ENCODE results near the gene LZTFL1. TPM values are rescaled to one million over a fixed set of nuclear protein-coding genes. Genes with fewer than 3 reads are reported as not detected.

The LZTFL1 gene
- total and polyA plus RNA-seq, 2 donors (not counting 1 experiment from before 2014, with no cell fraction given): 12.4 to 28.0 TPM

DNA sequence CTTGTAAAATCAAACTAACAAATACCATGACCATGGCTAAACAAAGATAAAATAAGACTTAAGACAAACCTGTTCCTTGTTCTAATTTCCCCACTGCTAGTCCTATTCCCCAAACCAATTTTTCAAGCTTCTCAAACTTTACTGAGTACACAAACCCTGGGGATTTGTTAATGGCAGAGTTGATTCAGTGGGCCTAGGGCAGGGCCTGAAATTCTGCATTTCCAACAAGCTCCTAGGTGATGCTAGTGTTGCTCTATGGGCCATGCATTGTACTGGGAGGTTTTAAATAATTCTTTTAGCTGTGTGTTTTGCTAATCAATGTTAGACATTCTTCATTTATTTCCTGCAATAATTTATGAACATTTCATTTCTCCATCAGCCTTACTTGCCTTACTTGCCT, 31.1 kb upstream of the LZTFL1 start:
- Histone ChIP-seq H3K27me3 (ENCODE audit: control insufficient read depth, insufficient read depth, low read length) (peaks cover 14% of the 10 kb centered on the region), H4K20me1 (ENCODE audit: control insufficient read depth, extremely low read depth, insufficient read depth, low read length) (no peaks in the 10 kb centered on the region), H3K27ac (ENCODE audit: insufficient read depth, low read length) (no peak overlapping the region), H3K4me1 (ENCODE audit: control insufficient read depth, extremely low read depth, insufficient read depth, low read length) (no peaks in the 10 kb centered on the region), H3K9me3 (ENCODE audit: control insufficient read depth, insufficient read depth, low read depth, low read length) (no peaks in the 10 kb centered on the region), H3K36me3 (ENCODE audit: control insufficient read depth, insufficient read depth, low read length) (no peaks in the 10 kb centered on the region), H3K9ac (ENCODE audit: insufficient read depth, low read length) (no peak overlapping the region), H3K4me3 (replicated peaks in 1 of 4; ENCODE audit: control extremely low read depth in 1 of 4, insufficient read depth in 1 of 4, low read depth in 3 of 4, low read length in 4 of 4) (no peak overlapping the region), H3K4me2 (ENCODE audit: extremely low read depth, insufficient read depth, low read length) (no peak overlapping the region), H2AFZ (ENCODE audit: low read length) (no peak overlapping the region), H3K79me2 (ENCODE audit: control insufficient read depth, insufficient read depth, low read length) (no peaks in the 10 kb centered on the region)
- no peak for TF ChIP-seq EZH2 (IDR thresholded peaks at IDR 0.05; ENCODE audit: low read length, missing control alignments)
- TF ChIP-seq, protein P1, sequence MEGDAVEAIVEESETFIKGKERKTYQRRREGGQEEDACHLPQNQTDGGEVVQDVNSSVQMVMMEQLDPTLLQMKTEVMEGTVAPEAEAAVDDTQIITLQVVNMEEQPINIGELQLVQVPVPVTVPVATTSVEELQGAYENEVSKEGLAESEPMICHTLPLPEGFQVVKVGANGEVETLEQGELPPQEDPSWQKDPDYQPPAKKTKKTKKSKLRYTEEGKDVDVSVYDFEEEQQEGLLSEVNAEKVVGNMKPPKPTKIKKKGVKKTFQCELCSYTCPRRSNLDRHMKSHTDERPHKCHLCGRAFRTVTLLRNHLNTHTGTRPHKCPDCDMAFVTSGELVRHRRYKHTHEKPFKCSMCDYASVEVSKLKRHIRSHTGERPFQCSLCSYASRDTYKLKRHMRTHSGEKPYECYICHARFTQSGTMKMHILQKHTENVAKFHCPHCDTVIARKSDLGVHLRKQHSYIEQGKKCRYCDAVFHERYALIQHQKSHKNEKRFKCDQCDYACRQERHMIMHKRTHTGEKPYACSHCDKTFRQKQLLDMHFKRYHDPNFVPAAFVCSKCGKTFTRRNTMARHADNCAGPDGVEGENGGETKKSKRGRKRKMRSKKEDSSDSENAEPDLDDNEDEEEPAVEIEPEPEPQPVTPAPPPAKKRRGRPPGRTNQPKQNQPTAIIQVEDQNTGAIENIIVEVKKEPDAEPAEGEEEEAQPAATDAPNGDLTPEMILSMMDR (conservative IDR thresholded peaks at IDR 0.05 in 1 of 2, IDR thresholded peaks at IDR 0.05 in 1 of 2; ENCODE audit: low read depth in 1 of 2, low read length in 2 of 2): no peak
- no peak for DNase-seq (ENCODE audit: low read depth in 2 of 2)

DNA sequence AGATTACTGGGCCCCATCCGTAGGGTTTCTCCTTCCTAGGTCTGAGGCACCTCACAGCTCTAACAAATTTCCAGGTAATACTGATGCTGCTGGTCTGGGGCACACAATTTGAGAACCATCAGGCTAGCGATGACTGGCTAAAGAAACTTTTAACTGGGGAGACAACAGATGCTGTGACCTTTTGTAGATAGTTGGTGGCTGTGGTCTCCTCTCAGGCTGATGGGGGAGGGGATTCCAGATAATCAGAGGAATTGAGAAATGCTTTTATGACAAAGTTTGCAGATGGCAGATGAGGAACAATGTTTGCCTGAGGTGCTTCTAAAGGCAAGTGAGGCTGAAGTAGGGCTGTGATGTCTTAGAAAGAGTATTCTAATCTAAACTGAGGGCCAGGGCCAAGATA, 30.6 kb upstream of the LZTFL1 start:
- Histone ChIP-seq H3K4me2 (ENCODE audit: extremely low read depth, insufficient read depth, low read length) (no peak overlapping the region), H3K4me3 (replicated peaks in 1 of 4; ENCODE audit: control extremely low read depth in 1 of 4, insufficient read depth in 1 of 4, low read depth in 3 of 4, low read length in 4 of 4) (no peak overlapping the region), H3K27ac (ENCODE audit: insufficient read depth, low read length) (no peak overlapping the region), H3K79me2 (ENCODE audit: control insufficient read depth, insufficient read depth, low read length) (no peaks in the 10 kb centered on the region), H2AFZ (ENCODE audit: low read length) (no peak overlapping the region), H3K36me3 (ENCODE audit: control insufficient read depth, insufficient read depth, low read length) (no peaks in the 10 kb centered on the region), H3K27me3 (ENCODE audit: control insufficient read depth, insufficient read depth, low read length) (peaks cover 14% of the 10 kb centered on the region), H3K9me3 (ENCODE audit: control insufficient read depth, insufficient read depth, low read depth, low read length) (no peaks in the 10 kb centered on the region), H4K20me1 (ENCODE audit: control insufficient read depth, extremely low read depth, insufficient read depth, low read length) (no peaks in the 10 kb centered on the region), H3K9ac (ENCODE audit: insufficient read depth, low read length) (no peak overlapping the region), H3K4me1 (ENCODE audit: control insufficient read depth, extremely low read depth, insufficient read depth, low read length) (no peaks in the 10 kb centered on the region)
- DNase-seq (ENCODE audit: low read depth in 2 of 2): no peak
- TF ChIP-seq EZH2 (IDR thresholded peaks at IDR 0.05; ENCODE audit: low read length, missing control alignments): no peak
- TF ChIP-seq, protein P1 (conservative IDR thresholded peaks at IDR 0.05 in 1 of 2, IDR thresholded peaks at IDR 0.05 in 1 of 2; ENCODE audit: low read depth in 1 of 2, low read length in 2 of 2): no peak

DNA sequence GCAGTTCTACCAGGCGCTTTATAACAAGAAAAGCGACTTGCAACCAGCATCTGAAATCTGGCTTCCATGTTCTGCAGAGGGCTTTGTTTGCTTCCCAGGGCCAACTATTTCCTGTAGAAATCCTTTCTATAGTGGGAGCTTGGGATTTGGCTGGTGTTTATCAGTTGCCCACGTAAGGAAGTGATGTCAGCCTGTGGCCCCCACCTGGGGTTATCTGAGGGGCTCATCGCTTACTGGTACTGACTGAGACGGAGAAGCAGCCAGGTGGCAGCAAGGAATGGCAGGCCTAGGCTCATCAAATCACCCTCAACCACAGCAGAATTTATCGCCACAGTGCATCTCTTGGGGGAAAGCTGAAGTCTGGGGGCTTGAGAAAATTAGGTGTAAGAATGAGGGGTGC, 29.9 kb upstream of the LZTFL1 start:
- TF ChIP-seq, protein P1 (conservative IDR thresholded peaks at IDR 0.05 in 1 of 2, IDR thresholded peaks at IDR 0.05 in 1 of 2; ENCODE audit: low read depth in 1 of 2, low read length in 2 of 2): no peak
- no peak for TF ChIP-seq EZH2 (IDR thresholded peaks at IDR 0.05; ENCODE audit: low read length, missing control alignments)
- no peak for DNase-seq (ENCODE audit: low read depth in 2 of 2)
- H3K4me2 ChIP-seq (ENCODE audit: extremely low read depth, insufficient read depth, low read length): no peak overlapping the region

More for the DNA sequence above, 29.9 kb upstream of the LZTFL1 start:
- Histone ChIP-seq H3K9ac (ENCODE audit: insufficient read depth, low read length) (no peak overlapping the region), H2AFZ (ENCODE audit: low read length) (no peak overlapping the region), H3K79me2 (ENCODE audit: control insufficient read depth, insufficient read depth, low read length) (no peaks in the 10 kb centered on the region), H3K4me3 (replicated peaks in 1 of 4; ENCODE audit: control extremely low read depth in 1 of 4, insufficient read depth in 1 of 4, low read depth in 3 of 4, low read length in 4 of 4) (no peak overlapping the region), H3K27me3 (ENCODE audit: control insufficient read depth, insufficient read depth, low read length) (peaks cover 14% of the 10 kb centered on the region), H4K20me1 (ENCODE audit: control insufficient read depth, extremely low read depth, insufficient read depth, low read length) (no peaks in the 10 kb centered on the region), H3K27ac (ENCODE audit: insufficient read depth, low read length) (no peak overlapping the region), H3K36me3 (ENCODE audit: control insufficient read depth, insufficient read depth, low read length) (no peaks in the 10 kb centered on the region), H3K4me1 (ENCODE audit: control insufficient read depth, extremely low read depth, insufficient read depth, low read length) (no peaks in the 10 kb centered on the region), H3K9me3 (ENCODE audit: control insufficient read depth, insufficient read depth, low read depth, low read length) (no peaks in the 10 kb centered on the region)

Data from fibroblast of lung (primary cell).